IPS-18a (cell line): ENCODE measurements around the gene ITIH4.

ENCODE experiments used
- H3K27ac ChIP-seq: one replicate; pipeline ENCODE4 v1.5.1; 2013; ENCODE audit warnings: low read length
- H3K27me3 ChIP-seq: one replicate; pipeline ENCODE4 v1.6.1; 2013; ENCODE audit warnings: mild to moderate bottlenecking, low read length; ENCODE audit not compliant: control insufficient read depth, insufficient read depth
- H3K36me3 ChIP-seq: one replicate; pipeline ENCODE4 v1.6.1; 2013; ENCODE audit warnings: low read depth, low read length; ENCODE audit not compliant: control insufficient read depth
- H3K4me1 ChIP-seq: one replicate; pipeline ENCODE4 v1.6.1; 2013; ENCODE audit warnings: low read depth, low read length; ENCODE audit not compliant: control insufficient read depth
- H3K4me3 ChIP-seq: one replicate; pipeline ENCODE4 v1.5.1; 2013; ENCODE audit warnings: low read length
- H3K9ac ChIP-seq: one replicate; pipeline ENCODE4 v1.6.1; 2013; ENCODE audit warnings: mild to moderate bottlenecking, low read length, moderate library complexity
- H3K9me3 ChIP-seq: one replicate; pipeline ENCODE4 v1.6.1; 2013; ENCODE audit warnings: low read depth, low read length; ENCODE audit not compliant: control insufficient read depth

ITIH4 gene

GRCh38 chr3:52827866-52828376, 2.6 kb downstream of the ITIH4 start:
- Histone ChIP-seq H3K27me3 (no peaks in the 10 kb centered on the region), H3K4me3 (no peak overlapping the region), H3K4me1 (no peaks in the 10 kb centered on the region), H3K9ac (no peak overlapping the region), H3K27ac (no peak overlapping the region), H3K36me3 (no peaks in the 10 kb centered on the region), H3K9me3 (no peaks in the 10 kb centered on the region)

DNA sequence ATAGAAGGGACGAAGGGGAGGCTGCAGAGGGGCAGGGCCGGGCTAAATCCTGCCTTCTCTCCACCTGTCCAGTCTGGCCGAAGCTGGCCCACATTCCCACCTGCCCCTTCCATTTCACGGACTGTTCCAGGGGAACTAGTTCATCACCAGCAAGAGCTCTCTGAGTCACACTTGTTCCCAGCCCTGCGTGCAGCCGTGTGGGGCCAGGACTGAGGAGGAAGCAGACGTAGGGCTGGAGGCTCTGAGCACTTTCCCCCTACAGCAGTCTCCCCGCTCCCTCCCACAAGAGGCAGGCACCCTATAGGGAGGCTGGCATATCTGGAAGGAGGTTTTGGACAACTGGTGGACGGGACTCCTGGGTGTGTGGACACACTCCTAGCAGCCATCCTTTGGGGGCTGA, 3.0 kb downstream of the ITIH4 start:
- Histone ChIP-seq H3K9ac (no peak overlapping the region), H3K4me1 (no peaks in the 10 kb centered on the region), H3K4me3 (no peak overlapping the region), H3K27ac (no peak overlapping the region), H3K36me3 (no peaks in the 10 kb centered on the region), H3K9me3 (no peaks in the 10 kb centered on the region), H3K27me3 (no peaks in the 10 kb centered on the region)

GRCh38 chr3:52824037-52824436, 6.4 kb downstream of the ITIH4 start:
- Histone ChIP-seq H3K4me3 (no peak overlapping the region), H3K9me3 (no peaks in the 10 kb centered on the region), H3K9ac (no peak overlapping the region), H3K27me3 (no peaks in the 10 kb centered on the region), H3K27ac (no peak overlapping the region), H3K4me1 (no peaks in the 10 kb centered on the region), H3K36me3 (no peaks in the 10 kb centered on the region)

GRCh38 chr3:52822363-52822762, 8.1 kb downstream of the ITIH4 start:
- Histone ChIP-seq H3K27ac (no peak overlapping the region), H3K4me3 (no peak overlapping the region), H3K36me3 (no peaks in the 10 kb centered on the region), H3K4me1 (no peaks in the 10 kb centered on the region), H3K9ac (no peak overlapping the region), H3K27me3 (no peaks in the 10 kb centered on the region), H3K9me3 (no peaks in the 10 kb centered on the region)

DNA sequence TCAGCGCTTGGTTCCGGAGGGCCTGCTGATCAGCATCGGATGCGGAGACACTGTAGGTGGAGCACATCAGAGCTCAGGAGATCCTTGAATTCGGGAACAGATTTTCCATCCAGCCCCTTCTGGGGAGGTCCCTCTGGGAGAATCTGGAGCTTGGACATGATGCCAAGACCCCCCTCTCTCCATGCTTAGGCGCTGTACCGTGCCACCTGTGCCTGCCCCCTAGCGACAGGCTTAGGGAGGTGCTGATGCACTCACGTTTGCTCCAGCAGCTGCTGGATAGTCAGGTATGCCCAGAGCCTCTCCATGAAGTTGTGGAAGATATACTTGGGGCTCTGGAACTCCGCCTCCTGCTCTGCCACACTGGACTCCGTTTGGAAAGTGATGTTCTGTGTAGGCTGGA, 9.7 kb downstream of the ITIH4 start:
- Histone ChIP-seq H3K27ac (no peak overlapping the region), H3K36me3 (no peaks in the 10 kb centered on the region), H3K4me3 (no peak overlapping the region), H3K9ac (no peak overlapping the region), H3K9me3 (no peaks in the 10 kb centered on the region), H3K4me1 (no peaks in the 10 kb centered on the region), H3K27me3 (no peaks in the 10 kb centered on the region)

GRCh38 chr3:52819936-52820335, 10.5 kb downstream of the ITIH4 start:
- no peaks in the 10 kb centered on the region for H3K36me3 ChIP-seq
- no peak overlapping the region for H3K4me3 ChIP-seq
- H3K27ac ChIP-seq, result no peak overlapping the region
- H3K27me3 ChIP-seq, result no peaks in the 10 kb centered on the region
- H3K9ac ChIP-seq, result no peak overlapping the region
- H3K9me3 ChIP-seq, result no peaks in the 10 kb centered on the region
- no peaks in the 10 kb centered on the region for H3K4me1 ChIP-seq

DNA sequence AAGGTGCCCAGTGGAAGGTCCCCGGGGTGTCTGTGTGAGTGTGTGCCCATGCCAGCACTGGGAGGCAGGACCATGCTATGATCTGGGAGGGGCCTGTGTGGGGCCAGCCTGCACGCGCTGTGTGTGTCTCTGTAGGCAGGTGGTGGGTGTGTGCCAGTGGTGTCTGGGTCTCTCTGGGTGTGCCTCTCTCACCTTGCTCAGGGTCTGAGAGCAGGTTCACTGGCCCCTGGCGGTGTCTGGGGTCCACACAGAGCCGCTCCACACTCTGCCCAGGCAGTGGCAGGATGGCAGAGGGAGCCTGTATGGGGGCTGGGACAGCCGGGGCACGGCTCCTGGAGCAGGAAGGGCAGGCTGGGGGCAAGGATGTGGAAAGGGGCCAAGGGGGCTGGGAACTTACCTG, 12.6 kb downstream of the ITIH4 start:
- no peaks in the 10 kb centered on the region for H3K4me1 ChIP-seq
- no peaks in the 10 kb centered on the region for H3K9me3 ChIP-seq
- H3K27me3 ChIP-seq, result no peaks in the 10 kb centered on the region
- H3K36me3 ChIP-seq, result no peaks in the 10 kb centered on the region
- H3K9ac ChIP-seq, result no peak overlapping the region
- H3K4me3 ChIP-seq, result no peak overlapping the region
- no peak overlapping the region for H3K27ac ChIP-seq

GRCh38 chr3:52817221-52817620, 13.3 kb downstream of the ITIH4 start:
- no peak overlapping the region for H3K4me3 ChIP-seq
- H3K27ac ChIP-seq, result no peak overlapping the region
- H3K27me3 ChIP-seq, result no peaks in the 10 kb centered on the region
- H3K9me3 ChIP-seq, result no peaks in the 10 kb centered on the region
- no peak overlapping the region for H3K9ac ChIP-seq
- H3K4me1 ChIP-seq, result no peaks in the 10 kb centered on the region
- H3K36me3 ChIP-seq, result no peaks in the 10 kb centered on the region

DNA sequence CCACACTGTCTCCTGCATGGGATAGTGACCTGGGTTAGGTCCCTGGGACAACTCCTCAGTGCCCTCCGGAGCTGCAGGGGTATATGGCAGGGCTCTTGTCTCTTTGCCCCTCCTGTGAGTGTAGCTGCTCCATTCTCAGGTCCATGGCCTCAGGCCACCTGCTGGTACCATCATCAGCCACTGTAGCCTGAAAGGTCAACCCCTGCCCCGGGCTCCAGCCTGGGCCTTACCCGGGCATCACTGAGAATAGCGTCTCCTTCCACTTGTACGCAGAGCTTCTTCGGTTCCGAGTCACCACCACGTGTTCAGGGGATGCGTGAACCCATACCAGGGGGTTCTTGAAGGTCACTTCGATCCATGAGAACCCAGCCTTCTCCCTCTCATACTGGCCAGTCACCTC, 13.8 kb downstream of the ITIH4 start:
- Histone ChIP-seq H3K9ac (no peak overlapping the region), H3K27ac (no peak overlapping the region), H3K4me1 (no peaks in the 10 kb centered on the region), H3K4me3 (no peak overlapping the region), H3K9me3 (no peaks in the 10 kb centered on the region), H3K36me3 (no peaks in the 10 kb centered on the region), H3K27me3 (no peaks in the 10 kb centered on the region)

DNA sequence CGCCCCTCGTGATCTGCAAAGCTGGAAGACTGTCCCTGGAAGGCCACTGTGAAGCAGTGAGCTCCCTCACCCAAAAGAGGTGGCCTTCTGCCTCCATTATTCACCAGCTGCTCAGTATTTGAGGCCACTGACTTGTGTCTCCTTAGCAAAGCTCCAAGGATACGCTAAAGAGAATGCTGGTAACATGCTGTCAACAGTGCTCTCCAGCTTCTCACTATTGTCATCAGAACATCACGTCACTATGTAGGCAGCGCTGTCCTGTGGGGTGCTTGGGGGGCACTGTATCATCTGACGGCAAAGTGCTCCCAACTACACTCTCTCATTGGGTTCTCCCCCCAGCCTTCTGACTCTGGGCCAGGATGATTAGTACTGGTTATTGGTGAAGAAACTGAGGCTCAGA, 14.3 kb downstream of the ITIH4 start:
- Histone ChIP-seq H3K9me3 (no peaks in the 10 kb centered on the region), H3K4me3 (no peak overlapping the region), H3K9ac (no peak overlapping the region), H3K27me3 (no peaks in the 10 kb centered on the region), H3K27ac (no peak overlapping the region), H3K4me1 (no peaks in the 10 kb centered on the region), H3K36me3 (no peaks in the 10 kb centered on the region)

DNA sequence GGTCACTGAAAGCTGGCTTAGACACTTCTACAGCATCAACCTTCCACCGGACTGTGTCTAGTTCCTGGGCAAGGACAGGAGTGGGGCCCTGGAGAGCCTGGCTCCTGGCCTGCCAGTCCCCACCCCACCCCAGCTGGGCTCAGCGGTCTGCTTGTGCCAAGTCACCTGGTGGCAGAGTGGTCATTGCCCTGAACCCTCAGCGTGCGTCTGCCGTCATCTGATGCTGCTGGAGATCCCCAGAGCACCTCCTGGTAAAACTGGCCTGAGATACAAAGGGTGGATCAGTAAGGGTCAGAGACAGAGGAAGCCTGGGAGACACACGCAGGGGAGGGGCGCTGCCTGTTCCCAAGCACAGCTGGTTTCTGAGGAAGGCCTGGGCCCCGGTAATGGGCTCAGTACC, 16.7 kb downstream of the ITIH4 start:
- Histone ChIP-seq H3K27ac (no peak overlapping the region), H3K27me3 (no peaks in the 10 kb centered on the region), H3K9ac (no peak overlapping the region), H3K9me3 (no peaks in the 10 kb centered on the region), H3K4me3 (no peak overlapping the region), H3K4me1 (no peaks in the 10 kb centered on the region), H3K36me3 (no peaks in the 10 kb centered on the region)

DNA sequence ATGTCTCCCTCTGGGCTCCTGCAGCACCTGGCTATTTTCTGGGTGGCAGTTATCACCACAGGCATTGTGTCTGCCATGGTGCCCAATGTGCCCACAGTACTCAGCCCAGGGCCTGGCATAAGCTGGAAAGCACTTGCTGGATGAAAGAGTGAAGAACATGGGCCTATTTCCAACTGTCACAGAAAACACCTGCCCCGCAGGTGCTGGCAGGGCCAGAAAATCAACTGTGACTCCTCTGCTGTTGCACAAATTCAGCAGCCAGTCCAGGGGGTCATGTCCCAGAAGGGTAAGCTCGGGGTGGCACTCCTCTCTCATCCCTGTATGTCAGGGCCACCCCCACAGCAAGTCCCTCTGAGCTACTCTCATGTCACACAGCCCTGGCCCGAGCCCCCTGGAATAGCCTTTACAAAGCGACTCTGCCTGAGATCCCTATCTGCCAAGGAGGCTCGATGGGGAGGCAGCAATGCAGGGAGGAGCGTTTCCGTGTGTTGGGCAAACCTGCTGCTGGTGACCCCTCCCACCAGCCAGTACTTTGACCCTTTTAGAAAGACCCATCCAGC, 18.9 kb downstream of the ITIH4 start:
- Histone ChIP-seq H3K36me3 (no peaks in the 10 kb centered on the region), H3K4me1 (no peaks in the 10 kb centered on the region), H3K9ac (no peak overlapping the region), H3K4me3 (no peak overlapping the region), H3K27me3 (no peaks in the 10 kb centered on the region), H3K27ac (no peak overlapping the region), H3K9me3 (no peaks in the 10 kb centered on the region)
